GM19193 (cell line): Measurements from ENCODE around the gene SPRR1B.

Source experiments
- POLR2A ChIP-seq: IDR thresholded peaks from 4 replicates; pipeline ENCODE4 v1.6.1; 2011; ENCODE audit not compliant: insufficient read depth, insufficient read length; ENCODE audit errors: extremely low read depth

The SPRR1B gene

GRCh38 chr1:153028766-153029165, 2.2 kb upstream of the SPRR1B start:
- TF ChIP-seq POLR2A, result no peak

- no peak for TF ChIP-seq POLR2A
Measured at GRCh38 chr1:153032073-153032472, 1.1 kb downstream of the SPRR1B start.

- TF ChIP-seq POLR2A, result no peak
Measured at GRCh38 chr1:153032677-153033308, 1.8 kb downstream of the SPRR1B start.

DNA sequence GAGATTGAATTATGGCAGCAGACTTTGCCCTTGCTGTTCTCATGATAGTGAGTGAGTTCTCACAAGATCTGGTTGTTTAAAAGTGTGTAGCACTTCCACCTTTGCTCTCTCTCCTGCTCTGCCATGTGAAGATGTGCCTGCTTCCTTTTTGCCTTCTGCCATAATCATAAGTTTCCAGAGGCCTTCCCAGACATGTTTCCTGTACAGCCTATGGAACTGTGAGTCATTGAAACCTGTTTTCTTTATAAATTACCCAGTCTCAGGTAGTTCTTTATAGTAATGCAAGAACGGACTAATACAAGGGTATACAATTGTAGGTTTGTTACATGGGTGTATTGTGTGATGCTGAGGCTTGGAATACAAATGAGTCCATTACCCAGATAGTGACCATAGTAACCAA, 4.2 kb downstream of the SPRR1B start:
- no peak for TF ChIP-seq POLR2A

DNA sequence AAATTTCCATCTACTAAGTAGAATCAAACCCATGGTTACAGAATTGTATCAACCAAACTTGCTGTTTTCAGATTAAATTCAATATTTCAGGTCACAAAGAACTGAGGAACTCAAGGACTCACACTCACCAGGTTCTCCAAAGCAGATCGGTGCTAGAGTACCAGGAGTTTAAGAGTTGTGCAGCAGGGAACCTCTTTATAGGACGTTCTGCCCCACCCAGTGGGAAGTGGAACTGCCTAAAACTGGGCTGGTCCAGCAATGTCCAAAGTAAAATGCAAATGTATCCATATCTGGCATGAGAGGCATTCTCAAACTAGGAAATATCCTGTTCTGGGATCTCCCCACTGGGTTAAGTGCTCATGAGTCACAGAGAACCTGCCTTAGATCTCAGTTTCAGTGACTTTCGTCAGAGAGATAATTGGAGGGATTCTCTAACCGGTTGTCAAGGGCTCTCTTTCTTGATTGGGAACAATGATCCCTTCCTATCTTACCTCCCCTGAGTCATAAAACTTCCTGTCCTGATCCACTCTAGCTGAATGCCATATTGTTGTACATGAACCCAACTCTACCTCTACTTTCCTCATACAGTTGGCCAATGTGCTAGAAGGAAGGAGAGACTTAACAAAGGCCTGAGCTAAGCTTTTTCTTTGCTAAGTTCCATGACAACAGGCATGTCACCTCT, 10.1 kb downstream of the SPRR1B start, which contains the start of gene SPRR2D:
Gene SPRR2D (minus strand): TSS at position 171 of the 682 bp plus-strand sequence. CDS start 774 bp downstream, outside the sequence.
- no peak for TF ChIP-seq POLR2A

GRCh38 chr1:153049211-153049610, 18.2 kb downstream of the SPRR1B start:
- no peak for TF ChIP-seq POLR2A

DNA sequence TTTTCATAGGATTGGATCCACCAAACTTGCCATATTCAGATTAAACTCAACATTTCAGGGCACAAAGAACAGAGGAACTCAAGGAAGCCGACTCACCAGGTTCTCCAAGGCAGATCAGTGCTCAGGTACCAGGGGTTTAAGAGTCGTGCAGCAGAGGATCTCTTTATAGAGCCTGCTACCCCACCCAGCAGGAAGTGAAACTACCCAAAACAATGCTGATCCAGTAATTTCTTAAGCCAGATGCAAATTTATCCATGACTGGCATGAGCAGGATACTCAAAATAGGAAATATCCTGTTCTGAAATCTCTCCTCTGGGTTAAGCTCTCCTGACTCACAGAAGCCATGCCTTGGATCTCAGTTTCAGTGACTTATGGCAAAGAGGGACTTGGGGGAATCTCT, 26.4 kb downstream of the SPRR1B start, which contains the start of gene SPRR2A:
Gene SPRR2A (minus strand): TSS at position 138 of the 400 bp plus-strand sequence. CDS start 777 bp downstream, outside the sequence.
- TF ChIP-seq POLR2A, result no peak

DNA sequence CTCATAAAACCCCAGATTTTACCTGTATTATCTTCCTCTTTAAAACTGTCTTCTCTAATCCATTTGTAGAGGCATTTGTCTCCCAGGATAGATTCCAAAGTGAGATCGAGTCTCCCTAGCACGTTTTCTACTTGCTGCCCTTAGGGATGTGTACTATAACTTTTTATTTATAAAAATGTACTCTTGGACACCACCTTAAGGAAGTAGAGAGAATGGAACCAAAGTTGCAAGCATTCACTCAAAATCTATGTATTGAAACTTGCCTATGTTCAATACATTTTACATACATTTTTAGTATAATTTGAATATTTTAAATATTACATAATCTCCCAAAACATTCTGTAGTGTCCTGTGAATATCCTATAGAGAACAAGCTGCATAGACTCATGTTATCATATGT, 27.2 kb downstream of the SPRR1B start:
- TF ChIP-seq POLR2A, result no peak

DNA sequence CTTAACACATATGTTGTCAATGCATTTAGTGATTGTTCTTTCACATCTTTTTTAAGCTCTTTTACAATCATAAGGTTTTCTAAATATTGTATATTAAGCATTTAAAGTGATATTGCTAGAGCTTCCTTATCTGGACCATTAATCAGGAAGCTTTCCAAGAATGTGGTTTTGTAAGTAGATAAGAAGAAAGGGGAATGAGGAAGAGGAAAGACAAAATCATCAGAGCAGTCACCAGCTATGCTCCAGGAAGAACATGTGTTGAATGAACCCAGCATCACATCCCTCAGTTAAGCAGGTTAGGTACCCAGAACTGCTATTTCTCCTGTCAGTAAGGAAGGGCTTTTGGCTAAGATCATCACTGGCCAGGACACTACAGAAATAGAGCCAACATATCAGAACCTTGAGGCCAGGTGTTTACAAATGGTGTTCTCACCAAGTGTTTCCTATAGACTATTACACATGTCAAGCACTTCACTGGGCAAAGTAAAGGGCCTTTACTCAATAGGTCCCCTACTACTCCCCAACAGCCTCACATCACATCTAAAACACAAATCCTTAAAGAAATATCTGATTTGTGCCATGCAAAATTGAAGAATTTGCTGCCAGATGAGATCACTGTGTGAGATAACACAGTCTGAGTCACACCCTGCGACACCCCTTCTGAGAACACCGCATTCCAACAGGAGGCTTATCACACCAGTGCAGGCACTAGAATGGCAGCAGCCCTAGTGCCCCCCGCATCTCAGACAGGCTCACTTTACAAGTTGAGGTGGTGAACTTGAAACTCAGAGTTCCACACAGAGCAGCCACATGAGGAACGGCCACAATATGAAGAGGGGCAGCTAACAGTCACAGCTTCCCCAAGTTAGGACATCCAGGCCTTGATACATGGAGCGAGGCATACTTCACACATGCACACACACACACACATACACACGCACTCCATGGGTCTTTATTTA, 28.1 kb downstream of the SPRR1B start:
- no peak for TF ChIP-seq POLR2A

GRCh38 chr1:153070243-153070642, 39.2 kb downstream of the SPRR1B start:
- TF ChIP-seq POLR2A, result no peak

DNA sequence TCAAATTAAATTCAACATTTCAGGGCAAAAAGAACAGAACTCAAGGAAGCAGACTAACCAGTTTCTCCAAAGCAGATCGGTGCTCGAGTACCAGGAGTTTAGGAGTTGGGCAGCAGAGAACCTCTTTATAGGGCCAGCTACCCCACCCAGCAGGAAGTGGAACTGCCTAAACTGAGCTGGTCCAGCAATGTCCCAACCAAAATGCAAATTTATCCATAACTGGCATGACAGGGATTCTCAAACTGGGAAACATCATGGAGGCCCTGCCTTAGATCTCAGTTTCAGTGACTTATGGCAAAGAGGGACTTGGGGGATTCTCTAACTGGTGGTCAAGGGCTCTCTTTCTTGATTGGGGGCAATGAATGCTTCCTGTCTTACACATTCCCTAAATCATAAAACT, 40.5 kb downstream of the SPRR1B start, which contains the start of gene SPRR2B:
Gene SPRR2B (minus strand): TSS at position 101 of the 400 bp plus-strand sequence. CDS start 772 bp downstream, outside the sequence.
- TF ChIP-seq POLR2A, result no peak

GRCh38 chr1:153072806-153073726, 42.1 kb downstream of the SPRR1B start:
- TF ChIP-seq POLR2A, result no peak

- no peak for TF ChIP-seq POLR2A
Measured at GRCh38 chr1:153081736-153082135, 50.7 kb downstream of the SPRR1B start.
